ENCODE results near the gene FAM236D. TPM values are rescaled to one million over a fixed set of nuclear protein-coding genes. Genes with fewer than 3 reads are reported as not detected.
"Not testable (repeated sequence)": the region's sequence is repeated elsewhere in the genome, so short reads cannot be mapped to it uniquely, and the experiment has no call there.

FAM236D gene
- total RNA-seq (ENCODE audit: insufficient read depth, low replicate concordance): not detected

DNA sequence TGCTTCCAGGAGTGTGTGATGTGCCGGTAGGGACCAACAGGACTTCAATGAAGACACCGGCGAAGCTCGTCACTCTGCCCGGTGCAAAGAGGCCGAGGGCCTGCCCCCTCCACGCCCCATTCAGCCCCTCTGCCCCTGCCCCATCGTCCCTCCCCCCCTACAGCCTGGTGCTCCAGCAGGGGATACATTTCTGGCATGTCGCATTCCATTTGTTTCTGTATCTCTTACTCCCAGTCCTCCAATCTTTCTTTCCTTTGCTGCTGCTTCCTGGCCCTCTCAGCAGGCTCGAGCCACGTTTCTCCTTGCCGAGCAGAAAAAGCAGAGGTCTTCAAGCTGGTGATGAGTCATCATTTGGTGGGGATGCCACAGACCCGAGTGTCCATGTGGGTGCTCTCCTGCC is at the start of gene FAM236D:
TSS of gene FAM236D (minus strand) at position 101 of the 400 bp plus-strand sequence. CDS start at position 1, 100 bp downstream.
- DNase-seq (ENCODE audit: low spot score): not testable (repeated sequence)

DNA sequence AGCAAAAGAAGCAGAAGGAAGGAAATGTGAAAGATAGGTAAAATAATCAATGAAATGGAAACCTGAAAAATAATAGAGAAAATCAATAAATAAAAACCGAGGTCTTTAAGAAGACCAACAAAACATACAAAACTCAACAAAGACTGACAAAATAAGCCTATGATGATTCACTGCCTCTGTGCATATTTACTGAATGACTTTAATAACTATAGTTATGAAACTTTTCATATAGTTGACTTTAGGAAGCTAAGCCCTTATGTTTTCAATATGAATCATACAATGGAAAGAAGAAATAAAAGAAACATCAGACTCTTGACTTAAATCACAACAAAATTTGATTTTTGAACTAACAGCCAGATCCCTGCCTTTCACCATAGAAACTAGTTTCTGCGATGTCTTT is 29.5 kb upstream of the FAM236D start:
- not testable (repeated sequence) for DNase-seq (ENCODE audit: low spot score)

- not testable (repeated sequence) for DNase-seq (ENCODE audit: low spot score)
Measured at GRCh38 chrX:72830701-72831100, 22.7 kb upstream of the FAM236D start.

GRCh38 chrX:72790390-72790789 is 17.6 kb downstream of the FAM236D start:
- DNase-seq (ENCODE audit: low spot score): not testable (repeated sequence)

DNA sequence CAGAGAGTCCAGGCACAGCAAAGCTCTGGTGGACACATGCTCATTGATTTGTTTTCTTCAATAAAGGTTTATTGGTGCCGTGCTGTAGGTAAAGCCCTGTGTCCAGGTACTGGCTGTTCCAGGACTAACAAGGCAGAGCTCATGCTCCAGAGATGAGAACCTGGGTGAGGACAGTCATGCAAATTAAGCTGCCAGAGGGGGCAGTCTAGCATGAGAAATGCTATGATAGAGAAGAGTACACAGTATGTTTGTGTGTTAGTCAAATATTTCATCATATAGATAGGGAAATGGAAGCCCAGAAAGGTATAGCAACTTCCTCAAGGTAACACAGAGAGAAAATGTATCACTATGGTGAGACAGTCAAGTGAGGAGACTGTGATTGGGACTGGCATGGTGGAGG is 19.9 kb downstream of the FAM236D start:
- DNase-seq (ENCODE audit: low spot score): not testable (repeated sequence)

- not testable (repeated sequence) for DNase-seq (ENCODE audit: low spot score)
Measured at GRCh38 chrX:72783964-72784363, 24.0 kb downstream of the FAM236D start.

- not testable (repeated sequence) for DNase-seq (ENCODE audit: low spot score)
Measured at GRCh38 chrX:72783365-72783936, 24.6 kb downstream of the FAM236D start.

GRCh38 chrX:72782560-72782959 is 25.4 kb downstream of the FAM236D start, which contains the start of gene FAM236B:
Gene FAM236B (minus strand): TSS chrX:72782660. CDS start chrX:72782560, 100 bp downstream.
- DNase-seq (ENCODE audit: low spot score): not testable (repeated sequence)

DNA sequence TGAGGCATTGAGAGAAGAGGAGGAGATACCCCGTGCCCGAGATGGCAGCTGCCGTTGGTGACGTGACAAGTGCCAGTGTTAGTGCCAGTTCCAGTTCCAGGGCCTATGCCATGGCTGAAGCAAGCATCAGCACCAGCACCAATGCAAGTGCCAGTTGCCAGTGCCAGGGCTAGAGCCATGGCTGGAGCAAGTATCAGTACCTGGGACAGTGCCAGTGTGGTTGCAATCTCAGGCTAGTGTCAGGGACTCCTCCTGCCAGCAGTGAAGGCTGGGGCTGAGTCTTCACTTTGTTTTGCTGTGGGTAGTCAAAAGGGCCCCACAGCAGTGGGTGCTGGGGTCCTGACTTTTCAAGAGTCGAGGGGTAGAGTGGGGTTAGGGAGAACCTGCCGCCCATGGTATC is 29.9 kb downstream of the FAM236D start:
- not testable (repeated sequence) for DNase-seq (ENCODE audit: low spot score)

GRCh38 chrX:72777467-72777790 is 30.6 kb downstream of the FAM236D start:
- DNase-seq (ENCODE audit: low spot score): not testable (repeated sequence)

GRCh38 chrX:72776653-72777466 is 31.1 kb downstream of the FAM236D start, which contains the start of gene DMRTC1B:
Gene DMRTC1B (plus strand): TSS chrX:72776890. CDS start chrX:72845136, 68,246 bp downstream.
- not testable (repeated sequence) for DNase-seq (ENCODE audit: low spot score)

DNA sequence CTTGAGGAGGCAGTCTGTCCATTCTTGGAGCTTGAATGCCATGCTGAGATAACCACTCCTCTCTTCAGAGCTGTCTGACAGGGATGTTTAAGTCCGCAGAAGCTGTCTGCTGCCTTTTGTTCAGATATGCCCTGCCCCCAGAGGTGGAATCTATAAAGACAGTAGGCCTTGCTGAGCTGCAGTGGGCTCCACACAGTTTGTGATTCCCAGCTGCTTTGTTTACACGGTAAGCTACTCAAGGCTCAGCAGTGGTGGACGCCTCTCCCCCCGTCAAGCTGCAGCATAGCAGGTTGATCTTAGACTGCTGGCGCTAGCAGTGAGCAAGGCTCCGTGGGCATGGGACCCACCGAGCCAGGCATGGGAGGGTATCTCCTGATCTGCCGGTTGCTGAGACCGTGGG is 47.6 kb downstream of the FAM236D start:
- not testable (repeated sequence) for DNase-seq (ENCODE audit: low spot score)

Other genes starting within 250 kb of the FAM236D start
- gene HDAC8, start 235.4 kb downstream of the FAM236D start, total RNA-seq (ENCODE audit: insufficient read depth, low replicate concordance): 51.0 TPM
- gene PHKA1, start 93.9 kb downstream of the FAM236D start, total RNA-seq (ENCODE audit: insufficient read depth, low replicate concordance): 1.7 TPM
- 6.3 TPM for gene DMRTC1B, start 31.3 kb downstream of the FAM236D start, total RNA-seq (ENCODE audit: insufficient read depth, low replicate concordance)
- gene FAM236B, start 25.6 kb downstream of the FAM236D start, total RNA-seq (ENCODE audit: insufficient read depth, low replicate concordance): not detected
- not detected for gene FAM236C, start 104.4 kb upstream of the FAM236D start, total RNA-seq (ENCODE audit: insufficient read depth, low replicate concordance)
- gene FAM236A, start 130.0 kb upstream of the FAM236D start, total RNA-seq (ENCODE audit: insufficient read depth, low replicate concordance): not detected
- not detected for gene DMRTC1, start 135.6 kb upstream of the FAM236D start, total RNA-seq (ENCODE audit: insufficient read depth, low replicate concordance)
- gene PABPC1L2B, start 194.7 kb upstream of the FAM236D start, total RNA-seq (ENCODE audit: insufficient read depth, low replicate concordance): 1.2 TPM